Activated CD4-positive, alpha-beta T cell treated with anti-CD3 and anti-CD28 coated beads, Interleukin-10, Interleukin-2, amounts not matched to agents 100 ng/mL and 50 ng/mL, durations not matched to agents 16 hours and 8 hours (primary cell): ENCODE measurements around the gene INTS6.
"Not testable (repeated sequence)": the region's sequence is repeated elsewhere in the genome, so short reads cannot be mapped to it uniquely, and the experiment has no call there.

Source experiments
- DNase-seq: peaks from one replicate; pipeline ENCODE4 v3.0.0-alpha.2; 2020

INTS6 gene

DNA sequence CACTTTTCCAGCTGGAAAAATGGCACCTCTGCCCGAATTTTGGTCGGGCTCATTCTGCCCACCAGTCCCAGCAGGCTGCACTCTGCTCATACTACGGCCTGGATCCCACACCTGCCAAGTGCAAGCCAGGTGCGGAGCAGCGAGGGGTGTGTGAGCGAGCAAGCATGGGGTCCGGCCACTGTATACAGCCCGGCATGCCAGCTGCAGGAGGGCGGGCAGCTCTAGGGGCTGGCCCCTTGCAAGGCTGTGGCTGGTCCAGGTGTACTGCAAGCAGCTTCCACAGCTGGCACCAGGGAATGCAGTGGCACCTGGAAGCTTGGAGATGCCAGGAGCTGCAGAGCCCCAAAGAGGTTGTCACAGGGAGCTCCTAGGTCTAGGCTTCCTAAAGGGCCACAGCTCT lies 2.7 kb upstream of the INTS6 start:
- DNase-seq = no peak

- peak; percentile 50 for DNase-seq
Observed at GRCh38 chr13:51453959-51454703, 1.3 kb upstream of the INTS6 start.

DNA sequence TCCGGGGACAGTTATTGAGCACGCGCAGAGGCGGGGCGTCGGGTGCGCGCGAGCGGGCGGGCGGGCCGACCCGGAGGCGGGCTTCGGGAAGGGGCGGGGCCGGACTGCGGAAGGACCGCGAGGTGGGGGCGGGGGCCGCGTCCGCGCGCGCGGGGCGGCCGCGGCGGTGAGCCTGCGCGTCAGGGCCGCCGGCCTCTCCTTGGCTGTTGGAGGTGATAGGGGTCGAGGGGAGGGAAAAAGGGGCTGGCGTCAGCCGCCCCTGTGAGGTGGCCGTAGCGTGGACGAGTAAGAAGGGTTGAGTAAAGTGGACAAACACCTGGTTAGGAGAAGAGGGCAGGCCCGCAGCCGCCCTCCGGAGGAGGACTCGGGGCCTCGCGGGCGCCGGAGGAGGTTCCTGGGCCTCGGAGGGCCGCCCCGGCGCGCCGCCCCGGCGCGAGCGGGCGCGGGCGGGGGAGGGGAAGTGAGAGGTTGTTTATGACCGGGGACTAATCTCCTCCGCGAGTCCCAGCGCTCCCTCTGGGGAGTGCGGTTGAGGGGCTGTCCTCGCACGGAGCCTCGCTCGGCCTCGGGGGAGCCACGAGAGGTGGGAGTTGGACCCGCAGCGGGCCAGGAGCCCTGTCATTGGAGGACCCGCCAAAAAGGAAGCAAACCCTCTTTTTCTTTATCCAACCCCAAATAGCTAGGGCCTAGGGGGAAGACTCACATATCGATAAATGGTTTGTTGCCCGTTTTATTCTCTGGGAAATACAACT lies 547 bp upstream of the INTS6 start:
- peak; percentile 83 for DNase-seq

DNA sequence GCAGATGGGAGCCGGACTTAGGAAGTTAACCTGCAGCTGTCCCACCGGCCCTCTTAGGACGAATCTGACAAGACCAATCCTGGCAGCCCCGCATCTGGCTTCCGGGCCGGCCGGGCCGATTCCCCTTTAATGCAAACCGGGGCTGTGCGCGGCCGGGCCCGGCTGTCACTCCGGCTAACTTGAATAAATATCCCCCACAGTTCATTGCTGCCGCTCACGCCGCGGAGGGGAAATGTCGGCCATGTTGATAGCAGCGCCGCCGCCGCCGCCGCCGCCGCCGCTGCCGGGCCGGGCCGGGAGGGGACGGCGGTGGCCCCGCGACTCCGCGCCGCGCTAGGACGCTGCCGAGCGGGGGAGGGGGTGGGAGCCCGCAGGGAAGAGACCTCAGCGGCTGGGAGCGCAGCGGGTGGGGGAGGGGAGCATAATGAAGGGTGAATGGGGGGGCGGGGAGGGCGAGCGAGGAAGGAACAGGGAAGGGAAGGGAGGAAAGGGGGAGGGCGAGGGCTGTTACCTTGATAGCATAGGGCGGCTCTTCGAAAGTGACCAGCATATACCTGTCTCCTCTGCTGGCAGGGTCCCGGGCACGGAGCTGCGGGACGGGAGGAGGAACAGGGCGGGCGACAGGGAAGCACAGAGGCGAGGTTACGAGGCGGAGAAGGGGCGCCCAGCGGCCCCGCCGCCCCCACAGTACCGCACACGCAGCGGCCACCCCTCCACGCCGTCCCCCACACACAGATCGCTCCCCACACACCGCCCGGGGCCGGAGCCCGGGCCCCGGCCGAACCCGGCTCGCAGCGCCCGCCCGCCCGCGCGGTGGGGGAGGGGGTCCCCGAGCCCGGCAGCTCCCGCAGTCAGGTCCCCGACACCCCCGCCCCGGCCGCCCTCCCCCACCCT lies 1.1 kb downstream of the INTS6 start:
- DNase-seq = peak; percentile 87

GRCh38 chr13:51451134-51451466 lies 1.7 kb downstream of the INTS6 start:
- DNase-seq = no peak

DNA sequence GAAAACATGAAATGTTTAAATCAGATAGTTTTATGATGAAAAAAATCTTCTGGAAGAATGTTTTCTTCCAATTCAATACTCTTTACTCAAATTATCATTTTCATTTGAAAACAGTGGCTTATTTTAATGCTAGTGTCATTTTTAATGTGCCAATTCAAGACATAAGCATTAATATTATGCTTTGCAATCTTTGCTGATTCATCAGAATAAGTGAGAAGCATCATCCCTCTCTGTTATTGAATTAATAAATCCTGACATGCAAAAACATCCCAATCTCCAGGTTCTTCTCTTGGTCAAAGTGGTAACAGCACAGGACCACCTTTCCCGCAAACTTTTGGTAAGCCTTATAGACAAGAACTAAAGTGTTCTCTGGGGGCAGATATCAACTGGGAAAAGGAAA lies 3.8 kb downstream of the INTS6 start:
- no peak for DNase-seq

- DNase-seq = no peak
Observed at GRCh38 chr13:51444922-51445321, 7.9 kb downstream of the INTS6 start.

DNA sequence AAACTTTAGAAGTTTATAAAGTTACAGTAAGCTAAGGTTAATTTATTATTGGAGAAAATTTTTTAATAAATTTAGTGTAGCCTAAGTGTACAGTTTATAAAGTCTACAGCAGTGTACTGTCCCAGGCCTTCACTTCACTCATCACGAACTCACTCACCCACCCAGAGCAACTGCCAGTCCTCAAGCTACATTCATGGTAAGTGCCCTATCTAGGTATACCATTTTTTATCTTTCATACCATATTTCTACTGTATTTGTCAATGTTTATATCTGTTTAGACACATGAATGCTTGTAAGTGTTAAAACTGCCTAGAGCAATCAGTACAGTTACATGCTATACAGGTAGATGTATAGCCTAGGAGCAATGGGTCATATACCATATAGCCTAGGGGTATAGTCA lies 12.5 kb downstream of the INTS6 start:
- DNase-seq = no peak

- DNase-seq = no peak
Observed at GRCh38 chr13:51437550-51438127, 15.2 kb downstream of the INTS6 start.

- DNase-seq = no peak
Observed at GRCh38 chr13:51435002-51435578, 17.7 kb downstream of the INTS6 start.

- DNase-seq = no peak
Observed at GRCh38 chr13:51432576-51432975, 20.3 kb downstream of the INTS6 start.

- DNase-seq = no peak
Observed at GRCh38 chr13:51426982-51427381, 25.9 kb downstream of the INTS6 start.

- no peak for DNase-seq
Observed at GRCh38 chr13:51425410-51426042, 27.3 kb downstream of the INTS6 start.

GRCh38 chr13:51423766-51424165 lies 29.1 kb downstream of the INTS6 start:
- DNase-seq = no peak

GRCh38 chr13:51422484-51422883 lies 30.4 kb downstream of the INTS6 start:
- no peak for DNase-seq

- DNase-seq = no peak
Observed at GRCh38 chr13:51420681-51421490, 31.9 kb downstream of the INTS6 start.

GRCh38 chr13:51419001-51419636 lies 33.7 kb downstream of the INTS6 start:
- no peak for DNase-seq

DNA sequence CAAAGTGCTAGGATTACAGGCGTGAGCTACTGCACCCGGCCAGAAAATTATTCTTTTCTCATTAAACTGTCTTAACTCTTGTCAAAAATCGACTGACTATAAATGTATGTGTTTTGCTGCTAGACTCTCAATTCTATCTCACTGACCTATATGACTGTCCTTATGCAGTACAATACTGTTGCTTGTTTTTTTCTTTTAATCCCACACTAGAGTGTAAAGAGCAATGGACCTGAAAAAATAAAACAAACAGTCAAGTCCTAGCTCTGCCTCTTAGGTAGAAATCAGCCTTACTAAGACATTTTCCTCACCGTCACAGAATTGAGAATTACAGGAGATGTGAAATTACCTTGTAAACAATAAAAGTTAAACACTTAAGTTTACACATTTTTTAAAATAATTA lies 35.1 kb downstream of the INTS6 start:
- no peak for DNase-seq

DNA sequence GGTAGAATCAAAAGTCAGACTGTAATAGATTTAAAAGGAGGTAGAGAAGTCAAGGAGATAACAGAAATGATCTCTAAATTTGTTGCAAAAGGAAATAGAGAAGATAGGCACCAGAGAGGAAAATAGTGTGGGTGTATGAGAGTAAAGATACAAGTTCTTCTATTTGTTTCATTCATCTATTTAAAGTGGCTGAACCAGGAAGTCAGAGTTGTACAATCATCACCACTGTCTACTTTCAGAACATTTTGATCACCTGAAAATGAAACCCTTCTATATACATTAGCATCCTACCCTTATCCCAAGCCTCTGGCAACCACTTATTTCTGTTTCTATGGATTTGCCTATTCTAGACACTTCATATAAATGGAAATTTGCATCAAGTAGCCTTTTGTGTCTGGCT lies 36.7 kb downstream of the INTS6 start:
- DNase-seq = peak; percentile 5

GRCh38 chr13:51415339-51415738 lies 37.5 kb downstream of the INTS6 start:
- DNase-seq = not testable (repeated sequence)

DNA sequence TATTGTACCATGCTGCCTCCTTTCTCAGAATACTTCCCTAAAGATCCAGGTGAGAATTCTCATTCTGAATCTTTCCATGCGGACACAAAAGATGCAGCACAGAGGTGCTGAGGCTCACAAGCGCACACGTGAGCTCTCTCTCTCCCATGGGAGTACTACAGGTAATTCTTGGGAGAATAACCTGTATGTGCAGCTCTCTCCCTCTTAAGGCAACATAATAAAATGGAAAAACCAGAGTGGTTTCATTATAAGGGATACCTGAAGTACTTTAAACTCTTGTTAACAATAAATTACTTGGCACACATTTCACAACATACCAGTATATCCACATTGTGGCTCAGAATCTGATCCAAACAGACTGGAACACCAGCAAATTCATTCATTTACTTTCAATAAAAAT lies 40.4 kb downstream of the INTS6 start:
- no peak for DNase-seq
